GM21576 (cell line): ENCODE measurements around the gene ARHGAP33.

Source experiments
- ATAC-seq: cut with Tn5 transposase; IDR thresholded peaks from one replicate; pipeline ENCODE4 v1.9.1; 2021; ENCODE audit warnings: mild to moderate bottlenecking, moderate library complexity; ENCODE audit not compliant: unreplicated experiment

ARHGAP33 gene

DNA sequence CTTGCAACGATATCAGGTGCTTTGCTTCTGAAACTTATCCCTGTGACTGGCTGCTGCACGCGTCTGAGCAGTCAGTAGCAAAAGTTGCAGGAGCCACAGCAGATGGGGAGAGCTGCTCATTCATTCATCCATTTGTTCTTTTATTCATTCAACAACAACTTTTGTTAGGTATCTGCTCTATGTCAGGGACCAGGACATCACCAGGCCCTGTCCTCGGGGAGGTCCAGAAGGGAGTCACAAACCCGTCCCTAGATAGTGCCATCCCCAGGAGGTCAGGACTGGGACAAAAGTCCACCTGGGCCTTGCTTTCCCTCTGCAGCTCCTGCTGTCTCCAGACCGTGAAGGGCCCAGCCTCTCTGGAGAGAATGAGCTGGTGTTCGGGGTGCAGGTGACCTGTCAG is 2.6 kb downstream of the ARHGAP33 start:
- ATAC-seq: no peak

GRCh38 chr19:35779033-35779432 is 3.7 kb downstream of the ARHGAP33 start:
- ATAC-seq: no peak

- ATAC-seq: no peak
These were observed 4.7 kb downstream of the ARHGAP33 start for GRCh38 chr19:35780058-35780457.

- no peak for ATAC-seq
These were observed 5.4 kb downstream of the ARHGAP33 start for GRCh38 chr19:35780717-35781116.

DNA sequence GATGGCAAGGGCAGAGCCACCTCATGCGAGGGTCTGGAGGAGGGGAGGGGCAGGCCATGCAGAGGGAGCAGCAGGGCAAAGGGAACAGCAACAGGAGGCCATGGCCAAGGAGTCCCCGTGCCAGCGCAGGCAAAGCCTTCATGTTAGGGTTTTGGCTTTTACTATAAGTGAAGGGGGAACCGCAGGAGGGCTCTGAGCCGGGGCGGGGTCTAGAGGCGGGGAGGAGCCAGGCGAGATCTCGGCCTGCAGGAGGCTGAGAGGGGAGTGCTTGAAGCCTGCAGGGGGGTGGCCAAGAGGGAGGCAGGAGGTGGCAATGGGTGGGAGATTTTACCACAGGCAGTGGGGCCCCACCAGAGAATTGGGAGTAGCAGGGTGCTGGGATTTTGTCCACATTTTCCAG is 6.3 kb downstream of the ARHGAP33 start:
- no peak for ATAC-seq

GRCh38 chr19:35782589-35782988 is 7.2 kb downstream of the ARHGAP33 start:
- ATAC-seq: no peak

GRCh38 chr19:35783469-35784434 is 8.4 kb downstream of the ARHGAP33 start:
- no peak for ATAC-seq

DNA sequence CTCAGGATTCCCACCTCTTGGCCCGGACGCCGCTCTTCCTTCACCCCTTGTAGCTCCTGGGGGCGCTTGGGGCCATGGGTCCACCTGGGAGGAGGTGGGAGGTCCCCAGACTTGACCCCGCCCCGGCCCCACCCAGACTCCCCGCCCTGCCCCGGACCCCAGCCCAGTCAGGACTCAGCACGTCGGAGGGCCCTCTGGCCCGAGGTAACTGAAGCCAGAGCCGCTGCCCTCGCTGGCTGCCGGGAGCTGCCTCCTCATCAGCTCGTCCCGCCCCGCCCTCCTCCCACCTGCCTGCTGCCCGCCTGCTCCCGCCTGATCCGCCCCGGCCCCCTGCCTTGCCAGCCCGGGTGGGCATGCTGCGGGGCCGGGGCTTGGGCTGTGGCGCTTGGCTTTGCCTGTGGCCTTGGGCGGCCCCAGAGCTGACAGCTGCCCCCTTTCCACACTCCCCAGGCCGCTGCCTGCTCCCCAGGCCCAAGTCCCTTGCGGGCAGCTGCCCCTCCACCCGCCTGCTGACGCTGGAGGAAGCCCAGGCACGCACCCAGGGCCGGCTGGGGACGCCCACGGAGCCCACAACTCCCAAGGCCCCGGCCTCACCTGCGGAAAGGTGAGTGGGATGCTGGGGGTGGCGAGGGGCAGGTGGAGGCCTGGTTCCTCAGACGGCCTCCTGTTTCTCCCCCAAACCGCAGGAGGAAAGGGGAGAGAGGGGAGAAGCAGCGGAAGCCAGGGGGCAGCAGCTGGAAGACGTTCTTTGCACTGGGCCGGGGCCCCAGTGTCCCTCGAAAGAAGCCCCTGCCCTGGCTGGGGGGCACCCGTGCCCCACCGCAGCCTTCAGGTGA is 9.4 kb downstream of the ARHGAP33 start:
- ATAC-seq: no peak

DNA sequence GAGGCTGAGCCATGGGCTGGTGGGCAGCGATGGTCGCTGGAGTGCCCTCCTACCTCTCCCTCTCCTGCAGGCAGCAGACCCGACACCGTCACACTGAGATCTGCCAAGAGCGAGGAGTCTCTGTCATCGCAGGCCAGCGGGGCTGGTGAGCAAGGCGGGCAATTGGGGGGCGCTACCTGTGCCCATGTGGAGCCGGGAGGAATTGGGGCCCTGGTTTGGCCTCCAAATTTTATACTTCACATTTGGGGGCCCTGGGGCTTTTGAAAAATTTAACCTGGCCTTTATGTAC is 9.9 kb downstream of the ARHGAP33 start:
- ATAC-seq: no peak

- no peak for ATAC-seq
These were observed 11.2 kb downstream of the ARHGAP33 start for GRCh38 chr19:35786299-35787160.

DNA sequence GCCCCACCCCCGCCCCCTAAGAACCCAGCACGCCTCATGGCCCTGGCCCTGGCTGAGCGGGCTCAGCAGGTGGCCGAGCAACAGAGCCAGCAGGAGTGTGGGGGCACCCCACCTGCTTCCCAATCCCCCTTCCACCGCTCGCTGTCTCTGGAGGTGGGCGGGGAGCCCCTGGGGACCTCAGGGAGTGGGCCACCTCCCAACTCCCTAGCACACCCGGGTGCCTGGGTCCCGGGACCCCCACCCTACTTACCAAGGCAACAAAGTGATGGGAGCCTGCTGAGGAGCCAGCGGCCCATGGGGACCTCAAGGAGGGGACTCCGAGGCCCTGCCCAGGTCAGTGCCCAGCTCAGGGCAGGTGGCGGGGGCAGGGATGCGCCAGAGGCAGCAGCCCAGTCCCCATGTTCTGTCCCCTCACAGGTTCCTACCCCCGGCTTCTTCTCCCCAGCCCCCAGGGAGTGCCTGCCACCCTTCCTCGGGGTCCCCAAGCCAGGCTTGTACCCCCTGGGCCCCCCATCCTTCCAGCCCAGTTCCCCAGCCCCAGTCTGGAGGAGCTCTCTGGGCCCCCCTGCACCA is 11.9 kb downstream of the ARHGAP33 start:
- no peak for ATAC-seq

- ATAC-seq: no peak
These were observed 13.0 kb downstream of the ARHGAP33 start for GRCh38 chr19:35788205-35788960.

- ATAC-seq: no peak
These were observed 14.0 kb downstream of the ARHGAP33 start for GRCh38 chr19:35789195-35789977.

- ATAC-seq: no peak
These were observed 14.9 kb downstream of the ARHGAP33 start for GRCh38 chr19:35789978-35790944.

DNA sequence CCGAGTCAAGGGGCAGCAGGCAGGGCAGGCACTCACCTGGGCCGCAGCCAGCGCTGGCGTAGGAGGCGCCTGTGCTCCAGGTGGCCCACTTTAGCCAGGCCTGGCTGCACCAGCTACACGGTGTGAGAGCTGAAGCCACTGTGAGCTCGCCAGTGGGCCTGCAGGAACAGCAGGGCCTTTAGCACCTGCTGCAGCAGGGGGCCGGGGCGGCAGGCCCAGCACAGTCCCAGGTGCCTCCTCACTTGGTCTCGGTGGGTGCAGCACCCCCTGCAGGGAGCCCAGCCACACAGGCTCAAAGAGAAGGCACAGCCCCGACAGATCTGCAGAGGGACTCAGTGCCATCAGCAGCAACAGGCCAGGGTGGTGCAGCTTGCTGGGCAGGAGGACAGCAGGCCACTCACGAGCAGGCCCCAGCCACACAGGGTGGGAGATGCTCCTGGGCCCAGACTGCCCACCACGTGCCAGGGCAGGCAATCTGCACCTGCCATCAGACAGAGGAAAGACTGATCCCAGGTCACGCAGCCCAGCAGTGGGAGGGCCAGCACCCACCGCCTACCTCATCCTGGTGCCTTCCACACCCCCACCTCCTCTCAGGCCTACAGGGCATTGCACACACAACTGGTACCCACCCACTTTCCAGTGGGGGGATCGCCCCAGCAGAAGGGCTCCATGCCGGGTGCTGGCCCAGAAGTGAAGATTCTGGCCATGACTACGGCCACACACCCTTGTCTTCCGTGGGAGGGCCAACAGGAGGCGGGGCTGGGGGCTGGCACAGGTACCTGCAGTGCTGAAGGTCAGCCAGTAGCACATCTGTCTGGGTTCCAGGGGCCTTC is 15.8 kb downstream of the ARHGAP33 start:
- no peak for ATAC-seq

DNA sequence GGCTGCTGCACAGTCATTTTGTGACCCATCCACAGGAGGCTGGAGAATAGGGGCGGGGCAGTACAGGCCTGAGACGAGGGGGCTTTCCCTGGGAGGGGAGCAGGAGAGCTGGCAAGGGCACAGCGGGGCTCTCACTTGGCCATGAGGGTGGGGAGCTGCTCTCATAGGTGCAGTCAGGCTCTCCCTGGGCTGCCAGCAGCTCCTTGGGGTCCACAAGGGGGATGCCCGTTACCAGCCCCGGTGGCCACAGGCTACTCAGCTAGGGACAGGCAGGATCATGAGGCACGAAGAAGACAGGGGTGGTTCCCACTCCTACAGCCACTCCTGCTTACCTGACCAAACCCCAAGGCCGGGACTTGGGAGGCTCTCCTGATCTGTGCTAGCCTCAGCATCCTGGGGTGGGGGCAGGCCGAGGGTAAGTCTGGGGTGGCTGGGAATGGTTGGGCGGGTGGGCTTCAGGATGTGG is 16.5 kb downstream of the ARHGAP33 start:
- ATAC-seq: no peak

GRCh38 chr19:35792312-35792711 is 16.9 kb downstream of the ARHGAP33 start:
- no peak for ATAC-seq
